ENCODE measurements around the gene GLOD5.
"Not testable (repeated sequence)": the region's sequence is repeated elsewhere in the genome, so short reads cannot be mapped to it uniquely, and the experiment has no call there.

Gene GLOD5

GRCh38 chrX:48794340-48794910 is 32.9 kb downstream of the GLOD5 start:
- no peak for DNase-seq (ENCODE audit: low spot score)

DNA sequence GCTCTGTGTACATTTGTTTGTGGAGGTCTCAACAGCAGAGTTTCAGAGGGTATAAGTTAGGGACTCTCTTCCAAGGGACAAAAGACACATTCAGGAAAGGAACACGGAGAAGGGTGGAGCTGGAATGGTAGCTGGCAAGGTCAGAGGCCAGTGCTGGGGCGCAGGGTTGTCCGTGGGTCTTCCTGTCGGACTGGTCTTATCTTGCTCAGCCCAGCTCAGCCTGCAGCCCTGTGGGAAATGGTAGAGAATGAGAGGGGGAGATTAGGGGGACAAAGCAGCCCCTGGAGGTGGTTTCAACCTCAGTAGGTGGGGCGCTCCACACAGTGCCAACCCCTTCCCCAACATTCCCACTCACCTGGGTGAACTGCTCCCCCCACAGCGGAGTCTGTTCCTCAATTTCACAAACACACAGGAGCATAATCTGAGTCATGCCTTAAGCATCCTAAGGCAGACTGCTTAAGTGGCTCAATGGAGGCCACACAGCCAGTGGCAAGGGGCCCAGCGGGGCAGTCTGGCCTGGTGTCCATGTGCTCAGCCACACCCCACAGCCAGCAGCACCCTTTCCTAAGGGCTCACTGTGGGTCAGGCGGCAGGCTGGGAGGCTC is 33.5 kb downstream of the GLOD5 start:
- peak; percentile 58 for DNase-seq (ENCODE audit: low spot score)

DNA sequence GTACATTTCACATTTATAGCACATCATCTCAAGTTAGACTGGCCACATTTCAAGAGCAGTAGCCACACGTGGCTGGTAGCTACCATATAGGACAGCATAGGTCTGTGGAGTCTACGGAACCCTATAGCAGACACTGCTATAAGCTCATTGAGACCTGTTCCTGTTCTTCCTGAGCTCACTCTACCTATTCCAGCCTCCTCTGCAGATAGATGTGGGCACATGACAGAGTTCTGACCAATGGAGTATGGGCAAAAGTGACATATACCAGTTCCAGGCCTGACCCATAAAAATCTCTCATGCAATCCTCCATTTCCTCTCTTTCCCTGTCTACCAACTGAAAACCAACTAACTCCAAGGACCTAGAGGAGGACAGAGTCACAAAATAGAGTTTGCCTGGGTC is 36.8 kb downstream of the GLOD5 start:
- no peak for DNase-seq (ENCODE audit: low spot score)

DNA sequence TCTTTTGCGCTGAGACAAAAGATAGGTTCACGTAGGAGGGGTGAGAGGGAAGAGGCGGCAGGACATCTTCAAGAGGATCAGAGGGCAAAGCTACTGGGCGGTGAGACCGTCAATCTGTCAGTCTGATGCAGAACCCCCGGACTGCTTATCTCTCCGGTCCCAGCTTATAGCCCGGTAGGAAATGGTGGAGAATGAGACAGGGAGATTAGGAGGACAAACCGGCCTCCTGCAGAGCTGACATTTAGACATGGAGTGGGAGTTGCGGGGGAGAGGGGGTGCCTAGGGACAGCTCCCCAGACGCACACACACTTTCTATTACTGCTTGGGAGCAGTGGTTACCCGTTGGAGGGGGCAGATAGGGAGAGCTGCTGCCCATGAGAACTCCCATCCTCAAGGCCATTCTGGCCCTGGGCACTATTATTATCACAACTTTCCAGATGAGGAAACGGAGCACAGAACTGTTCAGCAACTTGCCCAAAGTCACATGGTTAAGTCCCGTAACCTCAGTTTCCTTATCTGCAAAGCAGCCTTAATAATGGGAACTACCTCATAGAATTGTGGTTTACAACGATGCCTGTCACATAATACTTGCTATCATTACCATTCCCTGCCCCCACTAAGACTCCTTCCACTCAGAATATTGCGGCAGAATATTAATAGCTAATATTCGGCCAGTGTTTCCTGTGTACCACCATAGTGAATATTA is 39.2 kb downstream of the GLOD5 start:
- DNase-seq (ENCODE audit: low spot score), result no peak

GRCh38 chrX:48801280-48802088 is 39.9 kb downstream of the GLOD5 start, which contains the start of gene HDAC6:
Gene HDAC6, plus strand, starts transcription at chrX:48802067. Its CDS starts 626 bp downstream, at chrX:48802693.
- DNase-seq (ENCODE audit: low spot score), result peak; percentile 93

DNA sequence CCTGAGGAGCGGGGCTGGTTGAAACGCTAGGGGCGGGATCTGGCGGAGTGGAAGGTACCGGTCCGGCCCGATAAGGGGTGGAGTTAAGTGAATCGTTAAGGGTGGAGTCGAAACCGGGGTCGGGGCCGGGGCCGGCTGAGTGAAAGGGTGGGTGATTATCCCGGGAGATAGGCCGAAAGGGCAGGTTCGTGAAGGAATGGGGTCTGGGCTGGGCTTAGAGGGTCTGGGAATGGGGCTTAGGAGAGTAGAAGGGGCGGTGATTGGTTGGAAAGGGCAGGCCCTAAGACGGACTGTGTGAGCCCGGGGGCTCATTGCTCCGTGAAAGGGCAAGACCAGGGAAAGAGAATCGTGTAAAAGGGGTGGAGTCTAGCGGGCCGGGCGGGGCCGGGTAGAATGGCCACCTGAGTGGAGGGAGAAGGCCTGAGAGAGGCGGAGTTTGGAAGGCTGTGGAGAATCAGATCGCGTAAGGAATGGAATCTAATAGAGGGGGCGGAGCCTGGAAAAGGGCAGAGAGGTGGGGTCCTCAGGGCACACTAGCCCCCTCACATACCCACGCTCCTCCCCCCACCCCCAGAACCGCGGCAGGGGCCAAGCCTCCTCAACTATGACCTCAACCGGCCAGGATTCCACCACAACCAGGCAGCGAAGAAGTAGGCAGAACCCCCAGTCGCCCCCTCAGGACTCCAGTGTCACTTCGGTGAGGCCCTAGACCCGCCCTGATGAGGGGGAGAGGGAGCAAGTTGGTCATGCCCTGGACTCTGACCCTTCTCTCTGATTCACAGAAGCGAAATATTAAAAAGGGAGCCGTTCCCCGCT is 40.8 kb downstream of the GLOD5 start:
- DNase-seq (ENCODE audit: low spot score), result peak; percentile 65

DNA sequence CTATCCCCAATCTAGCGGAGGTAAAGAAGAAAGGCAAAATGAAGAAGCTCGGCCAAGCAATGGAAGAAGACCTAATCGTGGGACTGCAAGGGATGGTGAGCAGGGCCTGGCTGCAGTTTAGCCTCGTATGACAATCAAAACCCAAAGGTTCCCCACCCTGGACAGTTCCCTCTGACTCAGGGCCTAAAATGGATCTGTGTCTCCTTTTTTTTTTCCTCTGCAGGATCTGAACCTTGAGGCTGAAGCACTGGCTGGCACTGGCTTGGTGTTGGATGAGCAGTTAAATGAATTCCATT is 41.3 kb downstream of the GLOD5 start:
- DNase-seq (ENCODE audit: low spot score), result no peak

- no peak for DNase-seq (ENCODE audit: low spot score)
These were observed 44.5 kb downstream of the GLOD5 start for GRCh38 chrX:48806081-48806480.

GRCh38 chrX:48813644-48814043 is 52.1 kb downstream of the GLOD5 start:
- no peak for DNase-seq (ENCODE audit: low spot score)

GRCh38 chrX:48814722-48815121 is 53.2 kb downstream of the GLOD5 start:
- no peak for DNase-seq (ENCODE audit: low spot score)

DNA sequence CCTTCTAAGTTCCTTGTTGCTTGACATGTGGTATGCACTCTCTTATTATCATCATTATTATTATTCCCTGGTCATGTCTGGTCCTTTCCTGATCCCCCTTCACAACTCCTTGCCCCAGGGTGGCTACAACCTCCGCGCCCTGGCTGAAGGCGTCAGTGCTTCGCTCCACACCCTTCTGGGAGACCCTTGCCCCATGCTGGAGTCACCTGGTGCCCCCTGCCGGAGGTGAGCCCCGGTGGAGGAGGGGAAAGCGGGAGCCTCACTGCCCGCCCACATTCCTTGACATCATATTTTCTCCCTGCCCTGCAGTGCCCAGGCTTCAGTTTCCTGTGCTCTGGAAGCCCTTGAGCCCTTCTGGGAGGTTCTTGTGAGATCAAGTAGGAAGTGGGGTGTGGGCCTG is 53.7 kb downstream of the GLOD5 start:
- DNase-seq (ENCODE audit: low spot score), result no peak

DNA sequence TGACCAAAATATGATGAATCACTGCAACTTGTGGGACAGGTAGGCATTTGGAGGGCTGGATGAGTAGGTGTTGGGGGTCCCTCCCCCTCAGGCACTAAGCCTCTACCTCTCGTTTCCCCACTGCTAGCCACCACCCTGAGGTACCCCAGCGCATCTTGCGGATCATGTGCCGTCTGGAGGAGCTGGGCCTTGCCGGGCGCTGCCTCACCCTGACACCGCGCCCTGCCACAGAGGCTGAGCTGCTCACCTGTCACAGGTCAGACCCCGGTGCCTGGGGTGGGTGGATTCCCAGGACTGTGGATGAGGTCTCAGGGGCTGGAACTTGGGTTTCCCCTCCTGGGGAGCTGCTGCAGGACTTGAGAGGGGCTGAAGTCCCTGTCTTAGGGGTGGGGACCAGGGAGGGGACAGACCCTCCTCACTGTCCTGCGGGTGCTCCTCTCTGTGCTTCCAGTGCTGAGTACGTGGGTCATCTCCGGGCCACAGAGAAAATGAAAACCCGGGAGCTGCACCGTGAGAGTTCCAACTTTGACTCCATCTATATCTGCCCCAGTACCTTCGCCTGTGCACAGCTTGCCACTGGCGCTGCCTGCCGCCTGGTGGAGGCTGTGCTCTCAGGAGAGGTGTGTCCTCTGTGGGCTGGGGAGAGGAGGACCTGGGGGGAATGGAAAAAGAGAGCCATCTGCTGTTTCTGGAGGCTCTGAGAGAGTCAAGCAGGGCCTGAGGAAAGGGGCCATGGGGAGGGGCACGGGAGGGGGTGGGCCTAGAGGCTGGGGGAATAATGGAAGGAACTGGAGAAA is 54.7 kb downstream of the GLOD5 start:
- no peak for DNase-seq (ENCODE audit: low spot score)

DNA sequence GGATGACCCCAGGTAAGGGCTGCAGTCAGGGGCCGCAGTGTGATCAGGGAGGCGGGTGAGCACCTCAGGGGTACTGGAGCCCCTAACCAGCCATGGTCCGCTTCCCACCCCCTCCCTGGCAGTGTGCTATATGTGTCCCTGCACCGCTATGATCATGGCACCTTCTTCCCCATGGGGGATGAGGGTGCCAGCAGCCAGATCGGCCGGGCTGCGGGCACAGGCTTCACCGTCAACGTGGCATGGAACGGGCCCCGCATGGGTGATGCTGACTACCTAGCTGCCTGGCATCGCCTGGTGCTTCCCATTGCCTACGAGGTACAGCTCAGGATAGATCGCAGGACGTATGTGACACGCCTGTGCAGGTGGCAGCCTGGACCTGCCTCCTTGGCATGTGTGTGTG is 56.6 kb downstream of the GLOD5 start:
- DNase-seq (ENCODE audit: low spot score), result no peak

DNA sequence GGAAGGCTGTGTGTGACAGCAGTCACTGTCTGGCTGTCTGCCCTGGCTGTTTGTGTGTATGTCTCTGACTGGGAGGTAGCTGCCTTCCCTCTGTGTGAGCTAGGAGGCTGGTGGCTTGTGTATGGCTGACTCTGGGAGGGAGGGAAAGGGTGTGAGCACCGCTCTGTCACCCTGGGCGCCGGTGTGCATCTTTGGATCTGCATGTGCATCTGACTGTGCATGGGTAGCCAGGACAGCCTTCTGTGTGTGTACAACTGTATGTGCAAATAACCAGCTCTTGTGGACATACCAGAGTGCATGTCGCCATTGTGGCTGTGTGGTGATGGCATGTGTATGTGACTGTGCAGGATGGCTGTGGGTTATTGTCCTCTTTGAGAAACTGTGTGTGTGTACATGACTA is 57.3 kb downstream of the GLOD5 start:
- no peak for DNase-seq (ENCODE audit: low spot score)

DNA sequence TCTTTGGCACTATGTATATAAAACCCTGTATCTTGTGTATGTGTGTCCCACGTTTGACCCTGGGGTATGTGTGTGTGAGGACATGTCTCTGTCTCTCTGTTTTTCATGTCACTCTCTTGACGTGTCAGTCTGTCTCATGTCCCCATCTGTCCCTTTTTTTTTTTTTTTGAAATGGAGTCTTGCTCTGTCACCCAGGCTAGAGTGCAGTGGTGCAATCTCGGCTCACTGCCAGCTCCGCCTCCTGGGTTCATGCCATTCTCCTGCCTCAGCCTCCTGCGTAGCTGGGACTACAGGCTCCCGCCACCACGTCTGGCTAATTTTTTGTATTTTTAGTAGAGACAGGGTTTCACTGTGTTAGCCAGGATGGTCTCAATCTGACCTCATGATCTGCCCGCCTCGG is 57.8 kb downstream of the GLOD5 start:
- DNase-seq (ENCODE audit: low spot score), result not testable (repeated sequence)

DNA sequence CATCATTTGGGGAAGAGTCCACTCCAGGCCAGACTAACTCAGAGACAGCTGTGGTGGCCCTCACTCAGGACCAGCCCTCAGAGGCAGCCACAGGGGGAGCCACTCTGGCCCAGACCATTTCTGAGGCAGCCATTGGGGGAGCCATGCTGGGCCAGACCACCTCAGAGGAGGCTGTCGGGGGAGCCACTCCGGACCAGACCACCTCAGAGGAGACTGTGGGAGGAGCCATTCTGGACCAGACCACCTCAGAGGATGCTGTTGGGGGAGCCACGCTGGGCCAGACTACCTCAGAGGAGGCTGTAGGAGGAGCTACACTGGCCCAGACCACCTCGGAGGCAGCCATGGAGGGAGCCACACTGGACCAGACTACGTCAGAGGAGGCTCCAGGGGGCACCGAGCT is 61.5 kb downstream of the GLOD5 start:
- no peak for DNase-seq (ENCODE audit: low spot score)

Measured in AG08396 (cell line).